T-helper 2 cell (primary cell): Measurements from ENCODE around the gene SC5D.

Experiments
- DNase-seq, 5 experiments: peaks; one replicate each; pipeline versions ENCODE4 v3.0.0 to v3.0.0-alpha.2; 2012 to 2022

Gene SC5D

DNA sequence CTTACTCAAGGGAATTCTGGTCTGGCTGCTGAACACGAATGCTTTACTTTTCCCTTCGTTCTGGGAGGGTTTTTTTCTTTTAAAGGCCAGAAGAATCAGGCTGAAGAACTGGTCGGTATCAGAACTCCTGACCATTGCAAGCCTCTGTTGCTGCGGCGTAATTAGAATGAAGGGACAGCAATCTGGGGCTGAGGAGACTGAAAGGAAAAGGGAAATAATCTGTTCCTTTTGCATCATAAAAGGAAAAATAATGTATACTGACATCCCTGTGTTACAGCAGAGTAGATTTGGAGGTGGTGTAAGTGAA, 670 bp downstream of the SC5D start:
- DNase-seq, result no peak

DNA sequence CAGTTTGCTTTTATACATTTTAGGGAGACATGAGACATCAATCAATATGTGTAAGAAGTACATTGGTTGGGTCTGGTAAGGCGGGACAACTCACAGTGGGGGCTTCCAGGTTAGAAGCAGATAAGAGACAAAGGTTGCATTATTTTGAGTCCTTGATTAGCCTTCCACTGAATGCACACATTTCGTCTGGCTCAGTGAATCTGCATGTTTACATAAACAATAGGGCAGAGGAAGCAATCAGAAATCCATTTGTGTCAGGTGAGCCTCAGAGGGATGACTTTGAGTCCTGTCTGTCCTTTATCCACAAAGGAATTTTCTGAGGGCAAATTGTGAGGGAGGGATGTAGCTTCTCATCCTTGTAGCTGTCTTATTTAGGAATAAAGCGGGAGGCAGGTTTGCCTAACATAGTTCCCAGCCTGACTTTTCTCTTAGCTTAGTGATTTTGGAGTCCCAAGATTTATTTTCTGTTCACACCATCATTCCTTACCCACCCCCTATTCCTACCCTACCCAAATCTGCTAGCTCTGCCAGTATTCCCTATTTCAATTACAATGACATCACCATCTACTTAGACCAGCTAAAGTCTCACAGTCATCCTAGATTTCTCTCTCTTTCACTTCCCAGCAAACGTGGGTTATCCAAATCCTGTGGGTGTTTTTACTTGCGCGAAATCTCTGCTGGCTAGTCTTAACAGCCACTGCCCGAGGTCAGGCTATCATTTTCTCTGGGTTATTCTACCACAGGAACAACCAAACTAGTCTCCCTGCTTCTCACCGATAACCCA, 2.9 kb downstream of the SC5D start:
- DNase-seq, result no peak

DNA sequence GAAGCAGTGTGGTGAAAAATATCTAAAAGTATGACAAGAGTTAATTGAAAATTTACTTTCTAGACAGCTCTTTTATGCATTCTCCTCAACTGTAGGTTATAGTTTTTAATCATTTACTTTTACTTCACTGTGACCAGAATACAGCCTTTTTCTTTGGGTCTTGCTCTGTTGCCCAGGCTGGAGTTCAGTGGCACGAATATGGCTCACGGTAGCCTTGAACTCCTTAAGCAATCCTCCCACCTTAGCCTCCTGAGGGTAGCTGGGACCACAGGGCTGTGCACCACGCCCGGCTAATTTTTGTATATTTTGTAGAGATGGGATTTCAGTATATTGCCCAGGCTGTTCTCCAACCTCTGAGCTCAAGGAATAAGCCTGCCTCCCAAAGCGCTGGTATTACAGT, 5.3 kb downstream of the SC5D start:
- DNase-seq, result no peak

GRCh38 chr11:121298774-121299173, 6.2 kb downstream of the SC5D start:
- DNase-seq, result no peak

GRCh38 chr11:121299417-121299816, 6.8 kb downstream of the SC5D start:
- no peak for DNase-seq

GRCh38 chr11:121300313-121300971, 7.9 kb downstream of the SC5D start:
- no peak for DNase-seq

GRCh38 chr11:121300972-121301699, 8.6 kb downstream of the SC5D start:
- no peak for DNase-seq

GRCh38 chr11:121304759-121305158, 12.2 kb downstream of the SC5D start:
- no peak for DNase-seq

GRCh38 chr11:121308816-121309215, 16.2 kb downstream of the SC5D start:
- no peak for DNase-seq

DNA sequence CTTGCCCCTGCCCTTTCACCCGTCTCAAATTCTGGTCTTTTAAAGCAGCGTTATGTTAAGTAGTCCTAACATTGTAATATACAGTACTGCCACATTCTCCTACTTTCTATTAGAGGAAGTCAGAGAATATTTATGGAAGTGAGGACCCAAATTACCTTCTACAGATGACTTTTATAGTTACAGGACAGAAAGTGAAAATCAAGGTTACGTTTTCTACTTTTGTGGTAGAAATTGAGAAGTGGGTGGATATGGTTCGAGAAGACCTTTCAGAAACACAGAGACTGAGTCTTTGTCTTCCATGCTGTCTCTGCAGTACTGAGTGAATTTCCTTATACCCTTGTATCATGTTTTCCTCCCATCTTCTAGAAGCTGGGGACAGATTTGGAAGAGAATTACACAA, 17.1 kb downstream of the SC5D start:
- no peak for DNase-seq

DNA sequence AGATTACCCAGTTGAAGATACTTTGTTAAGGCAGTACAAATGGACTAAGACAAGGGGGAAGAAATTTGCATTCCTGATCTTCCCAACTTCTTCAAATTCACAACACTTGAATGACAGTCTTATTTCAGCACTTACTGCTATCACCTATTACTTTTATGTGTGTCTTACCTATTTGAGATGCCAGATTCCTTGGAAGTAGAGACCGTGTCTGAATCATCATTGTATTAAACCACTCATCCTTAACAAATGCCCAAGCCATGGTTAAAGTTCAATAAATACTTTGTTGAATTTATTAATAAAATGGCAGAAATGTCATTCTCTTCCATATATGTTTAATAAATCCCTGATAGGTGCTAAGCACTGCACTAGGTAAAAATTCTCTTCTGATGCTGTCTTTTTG, 18.3 kb downstream of the SC5D start:
- no peak for DNase-seq

DNA sequence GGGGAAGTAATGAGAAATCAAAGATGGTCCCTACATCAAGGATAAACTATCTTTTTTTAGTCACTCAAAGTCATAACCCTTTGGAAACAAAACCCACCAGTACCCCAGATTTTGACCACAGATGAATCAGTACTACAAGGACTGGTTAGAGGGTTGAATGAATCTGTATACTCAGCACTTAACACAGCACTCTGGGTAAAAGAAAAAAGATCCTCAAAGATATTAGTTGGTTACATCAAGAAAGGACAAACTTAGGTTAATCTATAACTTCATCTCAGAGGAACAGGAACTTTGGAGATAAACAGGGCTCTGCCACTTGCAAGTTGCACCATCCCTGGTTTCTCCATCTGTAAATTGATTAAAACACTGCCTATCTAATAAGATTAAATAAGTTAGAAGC, 18.8 kb downstream of the SC5D start:
- peak in 1 of 5 experiments; percentile 44 for DNase-seq

DNA sequence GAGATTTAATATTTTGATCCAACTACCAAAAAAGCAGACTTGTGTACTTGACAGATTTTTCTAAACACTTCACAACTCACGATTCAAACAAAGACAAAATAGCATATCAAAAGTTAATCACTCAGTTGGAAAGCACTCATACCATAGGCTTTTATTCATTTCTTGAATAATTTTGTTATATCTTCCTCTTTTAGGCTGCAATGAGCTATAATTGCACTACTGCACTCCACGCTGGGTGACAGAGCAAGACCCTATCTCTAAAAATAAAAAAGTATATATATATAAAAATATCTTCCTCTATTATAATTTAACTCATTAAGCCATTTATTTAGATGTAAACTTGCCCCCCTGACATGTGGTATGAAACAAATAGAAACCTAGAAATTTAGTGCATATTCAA, 19.9 kb downstream of the SC5D start:
- DNase-seq, result no peak

- peak in 2 of 5 experiments; percentile 15 to 65 for DNase-seq
These were observed 26.6 kb downstream of the SC5D start for GRCh38 chr11:121318848-121319834.

DNA sequence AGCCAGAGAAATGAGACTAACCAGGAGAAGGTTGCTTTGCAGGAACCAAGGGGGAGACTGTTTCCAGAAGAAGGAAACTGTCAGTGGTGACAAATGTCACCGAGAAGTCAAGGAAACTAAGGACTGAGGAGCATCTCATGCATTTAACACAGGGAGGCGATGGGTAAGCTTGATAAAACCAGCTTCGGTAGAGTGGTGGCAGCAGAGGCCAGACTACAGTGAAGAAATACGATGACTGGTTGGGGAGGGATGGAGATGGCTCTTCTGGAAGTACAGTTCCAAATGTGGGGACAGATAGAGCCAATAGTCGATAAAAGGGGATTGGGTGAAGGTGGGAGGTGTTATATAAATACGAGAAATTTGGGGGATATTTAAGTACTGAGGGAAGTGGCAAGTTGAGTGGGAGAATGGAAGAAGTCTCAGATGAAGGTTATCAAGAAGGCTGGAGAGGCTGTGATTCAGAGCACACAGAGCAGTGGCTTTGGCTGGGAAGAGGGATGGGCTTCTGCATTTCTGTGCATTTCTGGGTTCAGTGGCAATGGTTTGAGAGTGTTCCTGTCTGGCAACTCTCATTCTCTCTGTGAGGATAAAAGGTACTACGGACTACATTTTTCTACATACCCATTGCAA, 29.2 kb downstream of the SC5D start:
- peak in 1 of 5 experiments; percentile 71 for DNase-seq

DNA sequence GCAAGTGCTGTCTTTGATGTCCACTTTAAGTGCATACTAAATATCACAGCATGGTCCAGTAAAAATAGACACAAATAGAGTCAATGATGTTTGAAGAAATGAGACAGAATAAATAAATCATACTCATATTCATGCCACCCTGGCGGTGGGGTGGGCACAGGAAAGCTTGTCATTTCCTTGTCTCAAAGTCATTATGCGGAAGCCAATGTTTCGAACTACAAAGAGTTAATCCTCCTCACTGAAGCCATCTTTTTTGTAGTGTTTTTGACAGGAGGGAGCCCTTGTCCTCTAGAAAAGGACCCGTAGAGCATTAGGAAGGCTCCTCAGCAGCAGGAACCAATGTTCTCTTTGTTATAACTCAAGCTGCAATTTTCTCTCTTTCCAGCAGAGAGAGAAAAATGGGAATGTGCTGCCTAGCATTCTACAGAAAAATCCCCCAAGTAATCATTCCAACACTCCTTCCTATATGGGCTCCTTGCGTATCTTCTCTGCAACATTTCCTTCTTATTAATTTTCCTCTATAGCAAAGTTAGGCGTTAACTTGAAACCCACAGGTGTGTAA, 30.6 kb downstream of the SC5D start:
- DNase-seq, result no peak

- DNase-seq, result no peak
These were observed 33.7 kb downstream of the SC5D start for GRCh38 chr11:121326230-121326629.

- no peak for DNase-seq
These were observed 35.0 kb downstream of the SC5D start for GRCh38 chr11:121327553-121327952.

- DNase-seq, result peak in 3 of 5 experiments; percentile 10 to 85 (median 18)
These were observed 35.8 kb downstream of the SC5D start for GRCh38 chr11:121328176-121328966.

DNA sequence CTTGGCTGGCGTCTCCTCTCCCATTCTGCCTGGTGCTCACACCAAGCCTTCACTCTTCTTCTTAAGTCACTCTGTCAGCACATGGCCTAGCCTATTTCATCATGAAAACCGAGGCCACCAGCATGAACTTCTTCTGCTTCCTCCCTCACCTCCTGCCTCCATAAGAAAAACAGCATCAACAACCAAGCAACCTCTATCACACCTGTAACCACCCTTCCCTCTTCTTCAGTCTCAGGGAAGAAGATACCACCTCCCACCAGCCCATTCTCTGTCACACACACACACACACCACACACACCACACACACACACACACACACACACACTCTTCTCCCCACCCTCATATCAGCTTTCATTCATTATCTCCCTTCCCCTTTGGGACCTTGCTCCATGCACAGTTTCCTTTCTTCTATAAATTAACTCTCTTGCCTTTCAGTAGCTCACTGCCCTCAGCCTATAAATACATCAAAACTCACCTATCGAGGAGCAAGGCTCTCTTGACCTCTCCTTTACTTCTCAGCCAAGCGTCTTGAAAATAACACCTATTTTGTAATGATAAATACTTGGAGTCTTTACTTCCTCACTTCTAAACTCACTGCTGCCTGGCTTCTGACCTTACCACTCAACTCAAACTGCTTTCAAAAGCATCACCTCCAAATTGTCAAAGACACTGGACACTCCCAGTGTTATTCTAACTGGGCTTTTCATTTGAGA, 36.6 kb downstream of the SC5D start:
- DNase-seq, result peak in 1 of 5 experiments; percentile 62
